Measurements from ENCODE around the gene S100A13.

S100A13 gene

GRCh38 chr1:153638261-153638660, 11.0 kb upstream of the S100A13 start:
- no peak for TF ChIP-seq PAX5 (IDR thresholded peaks at IDR 0.05; ENCODE audit: insufficient read depth, low read length, severe bottlenecking)
- no peak for TF ChIP-seq TAF1 (IDR thresholded peaks at IDR 0.05; ENCODE audit: low read depth, low read length)
- TF ChIP-seq POLR2A (IDR thresholded peaks at IDR 0.05; ENCODE audit: low read depth, low read length) = no peak
- no peak for TF ChIP-seq POU2F2 (IDR thresholded peaks at IDR 0.05; ENCODE audit: low read depth, low read length)
- TF ChIP-seq SPI1 (IDR thresholded peaks at IDR 0.05; ENCODE audit: low read depth, low read length) = no peak
- DNase-seq (ENCODE audit: insufficient read length, low spot score) (no peak), FAIRE-seq (no peak)

- no peak for TF ChIP-seq PAX5 (IDR thresholded peaks at IDR 0.05; ENCODE audit: insufficient read depth, low read length, severe bottlenecking)
- TF ChIP-seq POU2F2 (IDR thresholded peaks at IDR 0.05; ENCODE audit: low read depth, low read length) = no peak
- TF ChIP-seq SPI1 (IDR thresholded peaks at IDR 0.05; ENCODE audit: low read depth, low read length) = no peak
- no peak for TF ChIP-seq POLR2AphosphoS5 (IDR thresholded peaks at IDR 0.05; ENCODE audit: low read depth, low read length)
- TF ChIP-seq POLR2A (IDR thresholded peaks at IDR 0.05; ENCODE audit: low read depth, low read length) = no peak
- no peak for TF ChIP-seq TAF1 (IDR thresholded peaks at IDR 0.05; ENCODE audit: low read depth, low read length)
- FAIRE-seq (no peak), DNase-seq (ENCODE audit: insufficient read length, low spot score) (no peak)
Observed at GRCh38 chr1:153636312-153636711, 9.0 kb upstream of the S100A13 start.

- DNase-seq (ENCODE audit: insufficient read length, low spot score) (no peak), FAIRE-seq (no peak)
- TF ChIP-seq PAX5 (IDR thresholded peaks at IDR 0.05; ENCODE audit: insufficient read depth, low read length, severe bottlenecking) = no peak
Observed at GRCh38 chr1:153635872-153636271, 8.6 kb upstream of the S100A13 start.

- FAIRE-seq = peak; percentile 98
- DNase-seq (ENCODE audit: insufficient read length, low spot score) = peak; percentile 94
- TF ChIP-seq SPI1 (IDR thresholded peaks at IDR 0.05; ENCODE audit: low read depth, low read length) = no peak
- peak; percentile 97 for TF ChIP-seq POLR2A (IDR thresholded peaks at IDR 0.05; ENCODE audit: low read depth, low read length)
- no peak for TF ChIP-seq PAX5 (IDR thresholded peaks at IDR 0.05; ENCODE audit: insufficient read depth, low read length, severe bottlenecking)
- TF ChIP-seq TAF1 (IDR thresholded peaks at IDR 0.05; ENCODE audit: low read depth, low read length) = peak; percentile 76
- peak; percentile 97 for TF ChIP-seq POLR2AphosphoS5 (IDR thresholded peaks at IDR 0.05; ENCODE audit: low read depth, low read length)
- peak; percentile 87; the same call in 1 of the 2 replicates for TF ChIP-seq POU2F2 (IDR thresholded peaks at IDR 0.05; ENCODE audit: low read depth, low read length)
Observed at GRCh38 chr1:153633754-153634665, 6.7 kb upstream of the S100A13 start, which contains the start of gene CHTOP. Gene CHTOP, plus strand, starts transcription at chr1:153634066. Its CDS starts 2,523 bp downstream, at chr1:153636589.

GRCh38 chr1:153633161-153633753, 6.0 kb upstream of the S100A13 start:
- no peak for TF ChIP-seq POLR2AphosphoS5 (IDR thresholded peaks at IDR 0.05; ENCODE audit: low read depth, low read length)
- no peak for TF ChIP-seq PAX5 (IDR thresholded peaks at IDR 0.05; ENCODE audit: insufficient read depth, low read length, severe bottlenecking)
- TF ChIP-seq SPI1 (IDR thresholded peaks at IDR 0.05; ENCODE audit: low read depth, low read length) = no peak; the same call in 1 of the 2 replicates
- no peak for TF ChIP-seq POU2F2 (IDR thresholded peaks at IDR 0.05; ENCODE audit: low read depth, low read length)
- TF ChIP-seq TAF1 (IDR thresholded peaks at IDR 0.05; ENCODE audit: low read depth, low read length) = no peak
- no peak for TF ChIP-seq POLR2A (IDR thresholded peaks at IDR 0.05; ENCODE audit: low read depth, low read length)
- DNase-seq (ENCODE audit: insufficient read length, low spot score) (no peak), FAIRE-seq (no peak)

- TF ChIP-seq PAX5 (IDR thresholded peaks at IDR 0.05; ENCODE audit: insufficient read depth, low read length, severe bottlenecking) = no peak
- no peak for TF ChIP-seq TAF1 (IDR thresholded peaks at IDR 0.05; ENCODE audit: low read depth, low read length)
- FAIRE-seq (no peak), DNase-seq (ENCODE audit: insufficient read length, low spot score) (no peak)
Observed at GRCh38 chr1:153631047-153632022, 4.0 kb upstream of the S100A13 start.

GRCh38 chr1:153630384-153630783, 3.1 kb upstream of the S100A13 start:
- FAIRE-seq (no peak), DNase-seq (ENCODE audit: insufficient read length, low spot score) (no peak)
- no peak for TF ChIP-seq POLR2AphosphoS5 (IDR thresholded peaks at IDR 0.05; ENCODE audit: low read depth, low read length)
- no peak for TF ChIP-seq POU2F2 (IDR thresholded peaks at IDR 0.05; ENCODE audit: low read depth, low read length)
- TF ChIP-seq TAF1 (IDR thresholded peaks at IDR 0.05; ENCODE audit: low read depth, low read length) = no peak
- no peak for TF ChIP-seq SPI1 (IDR thresholded peaks at IDR 0.05; ENCODE audit: low read depth, low read length)
- TF ChIP-seq POLR2A (IDR thresholded peaks at IDR 0.05; ENCODE audit: low read depth, low read length) = no peak
- no peak for TF ChIP-seq PAX5 (IDR thresholded peaks at IDR 0.05; ENCODE audit: insufficient read depth, low read length, severe bottlenecking)

- no peak for TF ChIP-seq POLR2A (IDR thresholded peaks at IDR 0.05; ENCODE audit: low read depth, low read length)
- no peak for TF ChIP-seq POU2F2 (IDR thresholded peaks at IDR 0.05; ENCODE audit: low read depth, low read length)
- TF ChIP-seq SPI1 (IDR thresholded peaks at IDR 0.05; ENCODE audit: low read depth, low read length) = no peak
- TF ChIP-seq PAX5 (IDR thresholded peaks at IDR 0.05; ENCODE audit: insufficient read depth, low read length, severe bottlenecking) = no peak
- TF ChIP-seq TAF1 (IDR thresholded peaks at IDR 0.05; ENCODE audit: low read depth, low read length) = no peak
- TF ChIP-seq POLR2AphosphoS5 (IDR thresholded peaks at IDR 0.05; ENCODE audit: low read depth, low read length) = no peak
- FAIRE-seq (no peak), DNase-seq (ENCODE audit: insufficient read length, low spot score) (no peak)
Observed at GRCh38 chr1:153629971-153630370, 2.7 kb upstream of the S100A13 start.

- FAIRE-seq (no peak), DNase-seq (ENCODE audit: insufficient read length, low spot score) (no peak)
- TF ChIP-seq TAF1 (IDR thresholded peaks at IDR 0.05; ENCODE audit: low read depth, low read length) (no peak), POLR2A (IDR thresholded peaks at IDR 0.05; ENCODE audit: low read depth, low read length) (no peak), POU2F2 (IDR thresholded peaks at IDR 0.05; ENCODE audit: low read depth, low read length) (no peak)
Observed at GRCh38 chr1:153629343-153629665, 2.0 kb upstream of the S100A13 start.

Data from GM12891 (cell line).